Motor neuron (in vitro differentiated cells): Measurements from ENCODE around the gene RGS10. TPM values are rescaled to one million over a fixed set of nuclear protein-coding genes. Genes with fewer than 3 reads are reported as not detected.

Experiments
- ATAC-seq, 8 experiments: fragments of 200-7000 bp; cut with Tn5 transposase; replicated peaks in 6 of 8; 2 replicates each; pipeline ENCODE4 v1.8.0; 2021; ENCODE audit warnings: mild to moderate bottlenecking in 8 of 8, moderate library complexity in 8 of 8
- H3K27ac ChIP-seq, 2 donors: fragments of 250-450 bp; sonication (Bioruptor Pico); 2 replicates each; pipeline ENCODE4 v1.9.0; 2021; ENCODE audit warnings: antibody characterized with exemption in 2 of 2, mild to moderate bottlenecking in 2 of 2, moderate library complexity in 1 of 2
- H3K4me1 ChIP-seq, 2 donors: fragments of 250-450 bp; sonication (Bioruptor Pico); replicated peaks in 1 of 2; 2 replicates each; pipeline ENCODE4 v1.6.1; 2021; ENCODE audit warnings: antibody characterized with exemption in 2 of 2, mild to moderate bottlenecking in 2 of 2, moderate library complexity in 1 of 2
- H3K4me3 ChIP-seq, 5 donors: fragments of 250-450 bp; sonication (Bioruptor Pico); 2 replicates each; pipeline ENCODE4 v1.9.0; 2021; ENCODE audit warnings: antibody characterized with exemption in 5 of 5, mild to moderate bottlenecking in 5 of 5, moderate library complexity in 4 of 5
- WGBS, 10 experiments: fragments of 450-650 bp; shearing (Covaris generic); methylation state at CpG; one replicate each; pipeline ENCODE4 v1.0.0; 2022; 5-methylcytosine and 5-hydroxymethylcytosine counted together
- in situ Hi-C, 9 experiments: fragments of 400-800 bp; cut with MboI; loops; one replicate each; pipeline ENCODE4 v1.15.0; 2021; ENCODE audit warnings: low sequenced_read_pairs in 9 of 9, low pct_unique_long_range_greater_than_20kb in 2 of 9; ENCODE audit not compliant: unreplicated experiment in 9 of 9
- total RNA-seq, 8 experiments: library from RNA; unstranded; fragments of 300-600 nt; gene quantifications; 2 replicates each; pipeline versions ENCODE4 v1.2.3 to v1.2.4, GENCODE V29; 2022

Gene RGS10
- total RNA-seq, 8 experiments from 2014 or later, result 0.38 to 16.2 (median 5.4) TPM

DNA sequence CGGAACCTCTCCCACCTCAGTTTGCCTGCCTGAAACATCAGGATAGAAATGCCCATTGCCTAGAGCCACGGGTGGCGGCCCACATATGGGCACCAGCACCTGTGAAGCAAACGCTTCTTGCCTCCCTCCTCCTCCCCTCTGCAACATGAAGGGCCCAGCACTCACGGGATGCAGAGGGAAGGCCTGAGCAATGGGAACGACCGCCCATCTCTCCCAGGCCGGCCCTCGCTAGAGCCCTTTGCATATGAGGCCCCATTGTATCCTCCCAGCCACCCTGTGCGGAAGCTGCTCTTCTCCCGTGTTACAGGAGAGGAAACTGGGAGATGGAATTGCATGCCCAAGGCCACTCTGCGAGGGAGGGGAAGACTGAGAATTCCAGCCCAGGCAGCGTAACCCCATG lies 88.2 kb downstream of the RGS10 start:
- in situ Hi-C loops, result no loop called here
- no peak overlapping the region for H3K27ac ChIP-seq
- WGBS, 10 experiments, result 57 to 82% (median 65%) methylated on average over 1 to 10 of the region's 13 CpGs; no CpG with 5 or more reads in 3 of the 10 experiments
- H3K4me3 ChIP-seq, result no peak overlapping the region
- ATAC-seq, result peak in 1 of 8 experiments; percentile 43
- H3K4me1 ChIP-seq, result peaks cover 5 to 17% of the 10 kb centered on the region in 2 donors

DNA sequence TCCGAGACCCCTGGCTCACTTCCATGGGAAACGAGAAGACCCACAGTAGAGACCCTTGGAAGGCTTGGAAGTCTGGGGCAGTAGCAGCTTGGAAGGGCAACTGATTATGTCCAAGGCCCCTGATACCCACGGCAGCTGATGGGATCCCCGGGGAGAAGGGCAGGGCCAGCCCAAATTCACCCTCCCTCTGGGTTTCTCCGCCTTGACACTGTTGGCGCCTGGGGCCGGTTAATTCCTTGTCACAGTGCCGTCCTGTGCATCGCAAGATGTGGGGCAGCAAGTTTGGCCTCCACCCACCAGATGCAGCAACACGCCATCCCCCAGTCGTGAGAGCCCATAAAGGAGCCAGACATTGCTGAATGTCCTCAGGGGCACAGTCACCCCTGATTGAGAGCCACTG lies 89.2 kb downstream of the RGS10 start:
- H3K4me3 ChIP-seq, result no peak overlapping the region
- no peak for ATAC-seq
- 40 to 79% (median 67%) methylated on average over 1 to 5 of the region's 11 CpGs; no CpG with 5 or more reads in 7 of the 10 experiments for WGBS, 10 experiments
- H3K27ac ChIP-seq, result no peak overlapping the region
- peaks cover 15 to 24% of the 10 kb centered on the region in 2 donors for H3K4me1 ChIP-seq
- in situ Hi-C loops, result no loop called here

GRCh38 chr10:119452396-119452795 lies 90.1 kb downstream of the RGS10 start:
- in situ Hi-C loops, result no loop called here
- ATAC-seq, result no peak
- Histone ChIP-seq H3K27ac (no peak overlapping the region), H3K4me1 (peaks cover 19 to 33% of the 10 kb centered on the region in 2 donors), H3K4me3 (no peak overlapping the region)
- 83% methylated on average over 1 of the region's 14 CpGs; no CpG with 5 or more reads in 9 of the 10 experiments for WGBS, 10 experiments

GRCh38 chr10:119451300-119451896 lies 91.1 kb downstream of the RGS10 start:
- in situ Hi-C loops, result no loop called here
- H3K4me3 ChIP-seq, result no peak overlapping the region
- WGBS, 10 experiments, result 82 to 100% (median 99%) methylated on average over 2 to 8 of the region's 16 CpGs; no CpG with 5 or more reads in 2 of the 10 experiments
- ATAC-seq, result no peak
- peaks cover 19 to 33% of the 10 kb centered on the region in 2 donors for H3K4me1 ChIP-seq
- H3K27ac ChIP-seq, result no peak overlapping the region

DNA sequence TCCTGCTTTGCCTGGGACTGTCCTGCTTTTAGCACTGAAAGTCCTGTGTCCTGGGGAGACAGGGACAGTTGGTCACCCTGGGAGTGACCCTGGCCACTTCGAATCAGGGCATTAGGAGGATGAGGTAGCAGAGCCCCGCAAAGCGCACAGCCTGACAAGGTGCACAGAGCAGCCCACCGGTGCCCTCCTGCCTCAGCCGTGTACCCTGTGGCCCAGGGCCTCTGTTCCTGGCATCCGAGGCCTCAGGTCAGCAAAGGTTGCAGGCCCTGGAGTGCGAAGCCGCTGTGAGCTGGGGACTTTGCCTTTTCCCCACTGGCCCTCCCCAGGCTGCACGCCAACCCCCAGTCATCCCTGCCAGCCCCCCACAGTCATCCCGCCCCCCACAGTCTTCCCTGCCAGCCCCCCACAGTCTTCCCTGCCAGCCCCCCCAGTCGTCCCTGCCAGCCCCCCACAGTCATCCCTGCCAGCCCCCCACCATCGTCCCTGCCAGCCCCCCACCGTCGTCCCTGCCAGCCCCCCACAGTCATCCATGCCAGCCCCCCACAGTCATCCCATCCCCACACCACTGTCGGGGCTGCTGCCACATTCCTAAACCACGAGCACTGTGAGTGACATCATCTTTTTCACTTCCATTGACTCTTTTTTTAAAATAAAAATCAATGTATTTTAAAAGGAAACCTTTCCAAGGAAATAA lies 91.8 kb downstream of the RGS10 start:
- no peak overlapping the region for H3K27ac ChIP-seq
- H3K4me1 ChIP-seq, result peaks cover 19 to 33% of the 10 kb centered on the region in 2 donors
- in situ Hi-C loops, result no loop called here
- WGBS, 10 experiments, result 0 to 82% (median 75%) methylated on average over 1 to 3 of the region's 16 CpGs; no CpG with 5 or more reads in 5 of the 10 experiments
- ATAC-seq, result no peak
- H3K4me3 ChIP-seq, result no peak overlapping the region

Other genes starting within 250 kb of the RGS10 start
- 100 to 1,000 TPM in 2 of 8 experiments, 10 to 100 TPM in 6; 26.3 to 119 (median 44.0) TPM for gene TIAL1, start 54.2 kb upstream of the RGS10 start, total RNA-seq
- 10 to 100 TPM in 5 of 8 experiments, 1 to 10 TPM in 3; 3.2 to 30.3 (median 17.4) TPM for gene BAG3, start 108.7 kb upstream of the RGS10 start, total RNA-seq
- 100 to 1,000 TPM in 3 of 8 experiments, 10 to 100 TPM in 2, 1 to 10 TPM in 3; 5.1 to 119 (median 59.5) TPM for gene INPP5F, start 183.3 kb upstream of the RGS10 start, total RNA-seq